T-cell (primary cell): Measurements from ENCODE around the gene FBXO36. TPM values are rescaled to one million over a fixed set of nuclear protein-coding genes. Genes with fewer than 3 reads are reported as not detected.

ENCODE experiments used
- ATAC-seq, 4 experiments: fragments of 200-7000 bp in 3 of 4; fragments of 150-1000 bp in 1 of 4; cut with Tn5 transposase; replicated peaks in 1 of 4; 1 replicate in 3 of 4; 2 replicates in 1 of 4; pipeline ENCODE4 v1.10.0; 2021; ENCODE audit warnings: moderate library complexity in 3 of 4, mild to moderate bottlenecking in 2 of 4, moderate number of reproducible peaks in 1 of 4
- CTCF ChIA-PET, 2 donors: fragments of 300-600 bp; sonication (Branson Sonifier 250); formaldehyde crosslinking; loops; one replicate each; lab custom pipeline; 2022; ENCODE audit warnings: antibody characterized with exemption in 2 of 2; lab: Charles Lee
- POLR2A ChIA-PET, 2 donors: fragments of 300-600 bp; sonication (Branson Sonifier 250); formaldehyde crosslinking; loops; one replicate each; lab custom pipeline; 2022; ENCODE audit warnings: antibody characterized with exemption in 2 of 2; lab: Charles Lee
- DNase-seq, 35 experiments: peaks; one replicate each; pipeline versions ENCODE4 v3.0.0 to v3.0.0-alpha.2; 2013 to 2023
- H3K27ac ChIP-seq: one replicate; pipeline ENCODE4 v1.5.1; 2013; ENCODE audit warnings: low read length
- H3K27me3 ChIP-seq, 2 experiments: replicated peaks in 1 of 2; 1 replicate in 1 of 2; 2 replicates in 1 of 2; pipeline versions ENCODE4 v1.6.1 to v1.7.0; 2013; ENCODE audit warnings: low read length in 1 of 2, mixed read lengths in 1 of 2; ENCODE audit not compliant: control insufficient read depth in 2 of 2, insufficient read depth in 2 of 2; ENCODE audit errors: extremely low read depth in 1 of 2
- H3K36me3 ChIP-seq, 2 donors: 1 replicate in 1 of 2; 2 replicates in 1 of 2; pipeline versions ENCODE4 v1.6.1 to v1.7.0; 2013; ENCODE audit warnings: low read length in 1 of 2; ENCODE audit not compliant: control insufficient read depth in 2 of 2, insufficient read depth in 1 of 2; ENCODE audit errors: extremely low read depth in 1 of 2
- H3K4me1 ChIP-seq, 2 experiments: 1 replicate in 1 of 2; 2 replicates in 1 of 2; pipeline versions ENCODE4 v1.6.1 to v1.7.0; 2013; ENCODE audit warnings: low read length in 2 of 2, mixed read lengths in 1 of 2; ENCODE audit not compliant: insufficient read depth in 2 of 2, control insufficient read depth in 1 of 2; ENCODE audit errors: extremely low read depth in 1 of 2
- H3K4me3 ChIP-seq, 2 donors: 1 replicate in 1 of 2; 2 replicates in 1 of 2; pipeline versions ENCODE4 v1.5.1 to v1.7.0; 2013; ENCODE audit warnings: mild to moderate bottlenecking in 2 of 2, low read length in 1 of 2, moderate library complexity in 1 of 2; ENCODE audit not compliant: control insufficient read depth in 1 of 2; ENCODE audit errors: extremely low read depth in 1 of 2
- H3K9me3 ChIP-seq: 2 replicates; pipeline ENCODE4 v1.7.0; 2013
- H3K27ac Mint-ChIP-seq, 2 donors: one replicate each; pipeline ENCODE4 v1.8.0; 2020 to 2021; ENCODE audit warnings: mild to moderate bottlenecking in 2 of 2, mixed read lengths in 2 of 2
- H3K27me3 Mint-ChIP-seq, 2 donors: one replicate each; pipeline ENCODE4 v1.8.0; 2021 to 2022; ENCODE audit warnings: mixed read lengths in 2 of 2
- H3K36me3 Mint-ChIP-seq: one replicate; pipeline ENCODE4 v1.8.0; 2021; ENCODE audit warnings: mixed read lengths
- H3K4me1 Mint-ChIP-seq, 3 donors: one replicate each; pipeline ENCODE4 v1.8.0; 2020 to 2022; ENCODE audit warnings: mixed read lengths in 3 of 3, mild to moderate bottlenecking in 1 of 3
- H3K4me3 Mint-ChIP-seq, 3 donors: one replicate each; pipeline ENCODE4 v1.8.0; 2020 to 2022; ENCODE audit warnings: mild to moderate bottlenecking in 3 of 3, mixed read lengths in 3 of 3, moderate library complexity in 3 of 3
- H3K9me3 Mint-ChIP-seq, 3 donors: one replicate each; pipeline ENCODE4 v1.8.0; 2020 to 2022; ENCODE audit warnings: mixed read lengths in 3 of 3
- WGBS: methylation state at CpG from one replicate; pipeline ENCODE4 v1.1.5; 2013; ENCODE audit warnings: missing lambda C conversion rate; ENCODE audit not compliant: insufficient coverage; 5-methylcytosine and 5-hydroxymethylcytosine counted together
- total RNA-seq, 35 experiments: library from RNA in 6 of 35; stranded (reverse) in 6 of 35; fragments of 120-200 nt in 1 of 35; gene quantifications; one replicate each; pipeline versions ENCODE4 v1.2.1 to v1.2.4 and lab custom pipeline; 2013 to 2026

The FBXO36 gene
- total RNA-seq, 5 donors from 2014 or later (not counting 1 experiment from before 2014, with no cell fraction given), result 0.62 to 1.6 (median 1.1) TPM

DNA sequence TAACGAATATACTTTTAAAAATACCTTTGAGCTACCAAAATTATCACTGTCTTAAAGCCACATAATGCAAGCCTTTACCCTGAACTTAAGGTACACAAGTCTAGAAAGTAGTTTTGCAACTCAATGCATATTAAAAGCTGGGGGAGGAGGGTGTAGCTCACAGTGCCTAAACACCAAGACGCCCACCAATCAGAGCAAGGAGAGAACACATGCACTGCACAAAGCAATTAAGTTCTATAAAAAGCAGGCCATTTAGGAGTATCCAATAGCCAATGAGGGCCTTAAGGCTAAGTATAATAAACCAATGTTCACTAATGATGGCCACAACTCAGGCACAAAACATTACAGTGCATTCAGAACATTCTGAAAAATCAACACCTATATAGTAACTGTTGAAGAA, 16.7 kb upstream of the FBXO36 start:
- peaks cover 46 to 65% (median 49%) of the 10 kb centered on the region in 3 donors for H3K4me1 Mint-ChIP-seq
- peaks cover 8 to 14% of the 10 kb centered on the region in 2 donors for H3K36me3 ChIP-seq
- DNase-seq (no peak), ATAC-seq (no peak)
- no peaks in the 10 kb centered on the region for H3K27me3 Mint-ChIP-seq
- no peak overlapping the region for H3K4me3 Mint-ChIP-seq
- H3K27ac ChIP-seq, result no peak overlapping the region
- no peak overlapping the region for H3K27ac Mint-ChIP-seq
- WGBS, result no CpG with 5 or more reads among the region's 2 CpGs
- H3K4me3 ChIP-seq, result no peak overlapping the region
- no peaks in the 10 kb centered on the region for H3K27me3 ChIP-seq
- CTCF ChIA-PET, result no interaction called here
- peaks cover 3 to 18% of the 10 kb centered on the region in 2 experiments for H3K4me1 ChIP-seq
- peaks cover 21% of the 10 kb centered on the region for H3K36me3 Mint-ChIP-seq
- POLR2A ChIA-PET, result no interaction called here
- H3K9me3 ChIP-seq, result no peaks in the 10 kb centered on the region
- no peaks in the 10 kb centered on the region for H3K9me3 Mint-ChIP-seq

DNA sequence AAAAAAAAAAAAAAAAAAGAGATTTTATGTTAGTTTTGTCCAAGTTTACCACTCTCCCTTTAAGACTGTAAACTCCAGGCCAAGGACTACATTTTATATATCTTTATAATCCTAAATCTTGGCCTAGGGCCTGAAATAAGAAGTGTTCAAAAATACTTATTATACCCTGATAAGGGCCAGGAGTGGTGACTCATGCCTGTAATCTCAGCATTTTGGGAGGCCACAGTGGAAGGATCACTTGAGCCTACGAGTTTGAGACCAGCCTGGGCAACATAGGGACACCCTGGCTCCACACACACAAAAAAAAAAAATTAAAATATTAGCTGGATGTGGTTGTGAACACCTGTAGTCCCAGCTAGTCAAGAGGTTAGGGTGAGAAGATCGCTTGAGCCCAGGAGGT, 13.2 kb upstream of the FBXO36 start:
- ChIA-PET CTCF (interaction anchor here in 1 of 2 donors (0.7 kb wide), 1 partner anchor 711 kb away, joined by 4 read pairs; no protein-coding TSS in a partner anchor), POLR2A (no interaction called here)
- no peak overlapping the region for H3K27ac Mint-ChIP-seq
- no peak for ATAC-seq
- no peaks in the 10 kb centered on the region for H3K27me3 Mint-ChIP-seq
- no peak for DNase-seq
- peaks cover 7 to 13% of the 10 kb centered on the region in 2 experiments for H3K4me1 ChIP-seq
- 83% methylated on average over 1 of the region's 2 CpGs for WGBS
- H3K4me3 ChIP-seq, result no peak overlapping the region
- H3K36me3 Mint-ChIP-seq, result peaks cover 19% of the 10 kb centered on the region
- no peaks in the 10 kb centered on the region for H3K27me3 ChIP-seq
- H3K9me3 Mint-ChIP-seq, result no peaks in the 10 kb centered on the region
- no peaks in the 10 kb centered on the region for H3K9me3 ChIP-seq
- peaks cover 57 to 73% (median 62%) of the 10 kb centered on the region in 3 donors for H3K4me1 Mint-ChIP-seq
- no peak overlapping the region for H3K4me3 Mint-ChIP-seq
- H3K36me3 ChIP-seq, result peaks cover 5 to 10% of the 10 kb centered on the region in 2 donors
- H3K27ac ChIP-seq, result no peak overlapping the region

DNA sequence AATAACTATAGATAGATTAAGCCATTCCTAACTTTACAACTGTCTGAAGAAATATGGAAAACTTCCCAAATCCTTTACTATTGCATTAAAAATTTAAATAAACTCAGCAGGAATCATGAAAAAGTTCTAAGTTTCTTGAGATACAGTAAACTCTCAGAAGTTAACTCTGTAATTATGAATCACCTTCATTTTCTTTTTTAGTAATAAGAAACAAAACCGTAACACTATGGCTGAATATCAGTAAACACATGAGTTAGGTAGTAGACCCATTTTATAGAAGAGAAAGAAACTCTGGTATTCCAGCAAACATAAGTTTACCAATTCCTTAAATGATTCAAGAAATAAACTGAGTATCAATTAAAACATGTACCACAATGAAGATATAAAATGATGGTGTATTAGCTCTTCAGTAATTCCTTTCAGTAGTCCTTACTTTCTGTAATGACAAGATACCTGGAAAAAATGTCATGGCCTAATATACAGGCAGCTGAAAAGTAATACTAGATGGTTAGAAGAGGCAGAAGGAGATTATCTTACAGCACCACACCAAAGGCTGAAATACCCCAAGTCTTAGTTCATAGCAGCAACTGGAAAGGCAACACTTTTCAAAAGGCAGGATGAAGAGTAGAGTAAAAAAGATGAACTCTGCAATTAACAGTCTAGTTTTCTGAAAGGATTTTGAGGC, 12.0 kb upstream of the FBXO36 start:
- Mint-ChIP-seq H3K4me3 (peak overlapping the region in 1 of 3 donors; percentile 6), H3K36me3 (peaks cover 14% of the 10 kb centered on the region)
- CTCF ChIA-PET, result interaction anchor here (0.6 to 3.5 kb wide), 10 partner anchors 11 to 128 kb away, joined by 3 to 67 read pairs (median 4); partner anchors contain the start of gene TRIP12 (in 1 of the 2)

DNA sequence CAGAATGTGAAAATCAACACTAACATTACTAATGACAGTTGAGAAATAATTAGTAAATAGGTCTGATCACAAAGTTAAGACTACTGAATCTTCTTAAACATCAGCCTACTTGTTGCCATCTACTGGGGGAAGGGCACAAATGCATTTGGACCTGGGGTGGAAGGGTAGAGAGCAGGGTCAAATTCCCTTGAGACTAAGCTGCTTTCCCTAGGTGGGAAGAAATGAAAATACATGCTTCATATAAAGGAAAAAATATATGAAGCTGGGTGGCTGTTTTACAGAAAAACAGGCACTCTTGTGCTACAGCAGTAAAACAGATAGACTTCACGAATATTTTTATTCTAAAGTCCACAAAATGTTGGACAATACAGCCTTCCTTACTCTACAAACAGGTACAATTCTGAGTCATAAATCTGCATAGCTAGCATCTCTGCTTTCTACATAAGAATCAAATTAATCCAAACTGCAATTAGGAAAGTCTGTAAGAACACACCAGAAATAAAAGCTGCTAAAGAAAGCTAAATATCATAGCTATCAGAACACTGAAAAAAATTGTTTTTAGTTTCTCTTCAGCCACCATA, 11.4 kb upstream of the FBXO36 start:
- ChIA-PET CTCF (interaction anchor here (0.5 to 3.5 kb wide), 16 partner anchors 8 to 132 kb away, joined by 3 to 67 read pairs (median 4); partner anchors contain the start of gene TRIP12 (in 1 of the 2)), POLR2A (interaction anchor here in 1 of 2 donors (0.8 kb wide), 1 partner anchor 11 kb away, joined by 4 read pairs; the partner anchor contains the start of gene TRIP12)
- Histone ChIP-seq H3K4me1 (peaks cover 10 to 15% of the 10 kb centered on the region in 2 experiments), H3K27ac (no peak overlapping the region), H3K27me3 (no peaks in the 10 kb centered on the region), H3K36me3 (peaks cover 5 to 8% of the 10 kb centered on the region in 2 donors), H3K4me3 (no peak overlapping the region), H3K9me3 (no peaks in the 10 kb centered on the region)
- Mint-ChIP-seq H3K9me3 (no peaks in the 10 kb centered on the region), H3K4me3 (peak overlapping the region in 1 of 3 donors; percentile 6), H3K36me3 (peaks cover 14% of the 10 kb centered on the region), H3K27me3 (no peaks in the 10 kb centered on the region), H3K4me1 (peaks cover 61 to 73% (median 64%) of the 10 kb centered on the region in 3 donors), H3K27ac (peak overlapping the region; percentile 20 to 66)
- ATAC-seq (peak; percentile 63 to 79 (median 74)), DNase-seq (peak in 11 of 35 experiments; percentile 6 to 60 (median 17))
- 60% methylated on average over 1 of the region's 1 CpG for WGBS

More for the DNA sequence above, 12.0 kb upstream of the FBXO36 start:
- no peaks in the 10 kb centered on the region for H3K9me3 ChIP-seq
- ATAC-seq (peak in 3 of 4 experiments; percentile 15 to 32 (median 17)), DNase-seq (no peak)
- H3K27ac Mint-ChIP-seq, result peak overlapping the region; percentile 20 to 66
- no peaks in the 10 kb centered on the region for H3K27me3 ChIP-seq
- no CpG with 5 or more reads among the region's 1 CpG for WGBS
- H3K4me3 ChIP-seq, result no peak overlapping the region
- peaks cover 62 to 74% (median 63%) of the 10 kb centered on the region in 3 donors for H3K4me1 Mint-ChIP-seq
- no peaks in the 10 kb centered on the region for H3K9me3 Mint-ChIP-seq
- POLR2A ChIA-PET, result interaction anchor here (0.6 to 0.7 kb wide), 2 partner anchors 9 kb away, joined by 7 to 8 read pairs; no protein-coding TSS in a partner anchor
- H3K27ac ChIP-seq, result no peak overlapping the region
- H3K27me3 Mint-ChIP-seq, result no peaks in the 10 kb centered on the region
- peaks cover 10 to 15% of the 10 kb centered on the region in 2 experiments for H3K4me1 ChIP-seq
- peaks cover 5 to 10% of the 10 kb centered on the region in 2 donors for H3K36me3 ChIP-seq

DNA sequence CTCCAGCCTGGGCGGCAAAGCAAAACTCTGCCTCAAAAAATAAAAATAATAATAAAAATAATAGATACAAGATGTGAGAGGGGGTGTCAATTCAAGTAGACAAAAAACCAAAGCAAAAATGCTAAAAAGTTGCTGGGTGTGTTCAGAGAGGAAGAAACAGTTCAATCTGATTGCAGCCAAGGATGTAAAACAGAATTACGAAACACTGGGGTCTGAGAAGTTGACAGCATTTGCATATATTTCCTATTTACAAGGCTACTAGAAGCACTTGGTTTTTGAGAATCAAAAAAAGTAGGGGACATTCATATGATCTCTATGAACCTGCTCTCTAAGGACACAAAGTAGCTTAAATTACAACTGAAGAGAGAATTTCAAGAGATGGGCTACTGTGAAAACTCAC, 8.1 kb upstream of the FBXO36 start:
- ChIA-PET CTCF (no interaction called here), POLR2A (no interaction called here)
- H3K4me1 Mint-ChIP-seq, result peaks cover 78 to 88% (median 81%) of the 10 kb centered on the region in 3 donors
- Histone ChIP-seq H3K27ac (no peak overlapping the region), H3K9me3 (no peaks in the 10 kb centered on the region), H3K27me3 (no peaks in the 10 kb centered on the region), H3K36me3 (peaks cover 0 to 11% of the 10 kb centered on the region in 2 donors), H3K4me1 (peaks cover 13 to 15% of the 10 kb centered on the region in 2 experiments), H3K4me3 (no peak overlapping the region)
- DNase-seq (no peak), ATAC-seq (no peak)
- peak overlapping the region in 1 of 2 donors; percentile 66 for H3K27ac Mint-ChIP-seq
- H3K9me3 Mint-ChIP-seq, result no peaks in the 10 kb centered on the region
- no CpG with 5 or more reads among the region's 2 CpGs for WGBS
- peaks cover 19% of the 10 kb centered on the region for H3K36me3 Mint-ChIP-seq
- H3K27me3 Mint-ChIP-seq, result no peaks in the 10 kb centered on the region
- no peak overlapping the region for H3K4me3 Mint-ChIP-seq

DNA sequence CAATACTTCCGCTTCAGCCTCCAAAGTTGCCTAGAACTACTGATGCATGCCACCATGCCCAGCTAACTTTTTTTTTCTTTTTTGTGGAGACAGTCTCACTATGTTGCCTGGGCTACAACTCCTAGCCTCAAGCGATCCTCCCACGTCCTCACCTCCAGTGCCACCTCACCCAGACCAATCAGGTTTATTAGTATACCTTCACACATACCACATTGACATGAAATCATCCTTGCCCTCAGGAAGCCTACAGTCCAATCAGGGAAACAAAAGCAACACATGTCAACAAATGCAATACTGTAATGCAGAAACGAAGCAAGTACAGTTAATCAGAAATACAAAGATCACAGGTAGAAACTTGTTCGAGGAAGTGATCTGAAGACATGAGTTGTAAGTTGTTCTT, 4.5 kb upstream of the FBXO36 start:
- no peak for ATAC-seq
- WGBS, result 92% methylated on average over 3 of the region's 5 CpGs
- H3K27me3 Mint-ChIP-seq, result no peaks in the 10 kb centered on the region
- peak overlapping the region; percentile 33 to 77 for H3K27ac Mint-ChIP-seq
- ChIA-PET POLR2A (no interaction called here), CTCF (no interaction called here)
- no peaks in the 10 kb centered on the region for H3K9me3 Mint-ChIP-seq
- peaks cover 0 to 11% of the 10 kb centered on the region in 2 donors for H3K36me3 ChIP-seq
- H3K36me3 Mint-ChIP-seq, result peaks cover 19% of the 10 kb centered on the region
- H3K4me1 ChIP-seq, result peaks cover 13 to 21% of the 10 kb centered on the region in 2 experiments
- H3K4me1 Mint-ChIP-seq, result peaks cover 70 to 80% (median 75%) of the 10 kb centered on the region in 3 donors
- H3K4me3 ChIP-seq, result no peak overlapping the region
- no peaks in the 10 kb centered on the region for H3K9me3 ChIP-seq
- H3K27ac ChIP-seq, result no peak overlapping the region
- H3K27me3 ChIP-seq, result no peaks in the 10 kb centered on the region
- H3K4me3 Mint-ChIP-seq, result peak overlapping the region in 2 of 3 donors; percentile 0 to 35
- DNase-seq, result no peak
